ENCODE measurements around the gene THAP7. TPM values are rescaled to one million over a fixed set of nuclear protein-coding genes. Genes with fewer than 3 reads are reported as not detected.
A peak's percentile ranks its signal among the peaks of the same experiment; 100 is the strongest.
"Not testable (repeated sequence)": the region's sequence is repeated elsewhere in the genome, so short reads cannot be mapped to it uniquely, and the experiment has no call there.

The THAP7 gene
- total RNA-seq, 2 donors from 2014 or later = 20.4 to 30.7 TPM

DNA sequence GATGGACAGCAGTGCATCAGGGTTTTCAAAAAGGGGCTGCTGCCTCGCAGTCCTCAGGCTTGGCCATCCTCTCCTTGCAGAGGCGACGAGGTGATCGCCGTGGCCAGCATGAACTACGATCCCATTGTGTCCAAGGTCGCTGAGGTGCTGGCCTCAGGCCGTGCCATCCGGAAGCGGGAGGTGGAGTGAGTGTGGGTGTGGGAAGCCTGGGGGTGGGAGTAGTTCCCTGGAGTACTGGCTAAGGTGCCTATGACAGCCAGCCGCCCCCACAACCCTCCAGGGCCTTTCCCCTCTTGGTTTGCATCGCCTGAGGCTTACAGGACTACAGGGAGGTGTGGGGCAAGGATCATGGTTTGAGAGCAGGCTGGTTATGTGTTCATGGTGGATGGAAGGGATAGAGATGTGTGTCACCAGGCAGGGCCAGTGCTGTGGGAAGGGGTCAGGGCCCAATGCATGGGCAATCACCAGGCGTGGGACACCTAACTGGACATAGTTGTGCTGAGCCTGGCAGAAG is 21.9 kb downstream of the THAP7 start:
- no peak for DNase-seq (ENCODE audit: low spot score)
- no peak overlapping the region for H3K4me3 Mint-ChIP-seq
- no peaks in the 10 kb centered on the region for H3K9me3 Mint-ChIP-seq
- H3K27me3 Mint-ChIP-seq = no peaks in the 10 kb centered on the region
- peaks cover 31 to 35% of the 10 kb centered on the region in 2 donors for H3K4me1 Mint-ChIP-seq (ENCODE audit: low read depth in 2 of 2)
- H3K27ac Mint-ChIP-seq = peak overlapping the region; percentile 37 to 94
- H3K36me3 Mint-ChIP-seq = peaks cover 4% of the 10 kb centered on the region
- ATAC-seq = no peak

DNA sequence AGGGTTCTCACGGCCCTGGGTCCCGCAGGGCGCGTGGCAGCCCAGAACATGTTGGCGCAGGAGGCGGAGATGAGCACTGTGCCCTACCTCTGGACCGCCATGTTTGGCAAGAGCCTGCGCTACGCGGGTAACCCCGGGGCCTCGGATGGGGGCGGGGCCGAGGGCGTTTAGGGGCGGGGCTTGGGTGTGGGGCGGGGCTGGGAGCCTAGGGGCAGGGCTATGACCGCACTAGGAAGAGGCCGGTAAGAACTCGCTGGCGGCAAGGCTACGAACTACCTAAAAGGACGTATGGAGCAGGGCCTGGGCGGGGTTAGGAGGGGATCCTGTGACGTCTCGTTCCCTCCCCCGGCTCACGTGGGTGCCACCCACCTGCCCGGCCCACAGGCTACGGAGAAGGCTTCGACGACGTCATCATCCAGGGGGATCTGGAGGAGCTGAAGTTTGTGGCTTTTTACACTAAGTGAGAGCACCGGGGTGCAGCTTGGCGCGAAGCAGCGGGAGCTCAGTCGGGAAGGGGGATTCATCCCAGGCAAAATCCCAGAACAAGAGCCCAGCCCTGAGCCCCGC is 22.6 kb downstream of the THAP7 start:
- DNase-seq (ENCODE audit: low spot score) = peak; percentile 81
- peak overlapping the region; percentile 33 to 37 for H3K27ac Mint-ChIP-seq
- peak overlapping the region; percentile 62 for H3K4me3 Mint-ChIP-seq
- ATAC-seq = peak; percentile 69 to 83
- no peaks in the 10 kb centered on the region for H3K9me3 Mint-ChIP-seq
- no peaks in the 10 kb centered on the region for H3K27me3 Mint-ChIP-seq
- H3K36me3 Mint-ChIP-seq = peaks cover 4% of the 10 kb centered on the region
- peaks cover 31 to 35% of the 10 kb centered on the region in 2 donors for H3K4me1 Mint-ChIP-seq (ENCODE audit: low read depth in 2 of 2)

DNA sequence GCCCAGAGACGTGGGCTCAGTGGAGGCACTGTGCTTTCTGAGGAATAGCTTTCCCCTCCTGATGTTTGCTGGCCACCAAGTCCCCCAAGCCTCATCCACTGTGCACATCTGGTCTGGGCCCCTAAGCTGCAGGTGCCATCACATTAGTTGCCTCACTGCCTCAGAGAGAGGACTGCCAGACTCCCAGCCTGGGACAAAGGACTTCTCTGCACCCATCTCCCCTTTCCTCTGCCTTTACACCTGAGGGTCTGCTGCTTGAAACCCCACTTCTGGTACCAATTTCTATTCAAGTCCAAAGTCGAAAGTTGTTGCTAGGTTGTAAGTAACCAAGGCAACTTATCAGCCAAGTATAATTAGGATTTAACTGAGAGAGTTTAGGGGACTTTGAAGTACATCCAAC is 23.5 kb downstream of the THAP7 start:
- no peak for DNase-seq (ENCODE audit: low spot score)
- Mint-ChIP-seq H3K27me3 (no peaks in the 10 kb centered on the region), H3K36me3 (no peaks in the 10 kb centered on the region), H3K9me3 (no peaks in the 10 kb centered on the region), H3K27ac (peak overlapping the region in 1 of 2 donors; percentile 37), H3K4me1 (ENCODE audit: low read depth in 2 of 2) (peaks cover 23 to 28% of the 10 kb centered on the region in 2 donors), H3K4me3 (no peak overlapping the region)
- ATAC-seq = no peak

DNA sequence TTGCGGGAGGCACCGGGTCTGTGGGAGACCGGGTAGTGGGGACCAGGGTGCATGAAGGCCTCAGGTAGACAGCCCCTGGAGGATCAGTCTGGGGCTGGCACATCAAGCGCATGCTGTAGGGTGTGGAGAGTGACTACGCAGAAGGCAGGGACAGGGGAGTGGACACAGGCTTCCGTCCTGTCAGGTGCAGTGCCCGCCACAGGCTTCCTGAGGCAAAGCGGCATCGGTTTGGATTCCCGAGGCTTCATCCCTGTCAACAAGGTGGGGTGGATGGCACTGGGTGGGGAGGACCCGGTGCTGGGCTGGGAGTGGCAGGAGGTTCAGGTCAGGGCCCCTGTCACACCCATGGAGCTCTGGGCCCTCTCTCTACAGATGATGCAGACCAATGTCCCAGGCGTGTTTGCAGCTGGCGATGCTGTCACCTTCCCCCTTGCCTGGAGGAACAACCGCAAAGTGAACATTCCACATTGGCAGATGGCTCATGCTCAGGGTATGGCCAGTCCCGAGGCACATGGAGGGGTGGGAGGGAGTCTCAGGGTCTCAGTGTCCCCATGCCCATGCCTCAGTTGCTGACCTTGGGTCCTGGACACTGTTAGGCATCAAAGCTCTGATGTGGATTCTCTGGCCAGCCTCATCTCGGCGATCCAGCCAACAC is 24.3 kb downstream of the THAP7 start:
- no peak for ATAC-seq
- Mint-ChIP-seq H3K36me3 (no peaks in the 10 kb centered on the region), H3K27ac (no peak overlapping the region), H3K27me3 (no peaks in the 10 kb centered on the region), H3K4me3 (no peak overlapping the region), H3K4me1 (ENCODE audit: low read depth in 2 of 2) (peaks cover 18 to 24% of the 10 kb centered on the region in 2 donors), H3K9me3 (no peaks in the 10 kb centered on the region)
- no peak for DNase-seq (ENCODE audit: low spot score)

DNA sequence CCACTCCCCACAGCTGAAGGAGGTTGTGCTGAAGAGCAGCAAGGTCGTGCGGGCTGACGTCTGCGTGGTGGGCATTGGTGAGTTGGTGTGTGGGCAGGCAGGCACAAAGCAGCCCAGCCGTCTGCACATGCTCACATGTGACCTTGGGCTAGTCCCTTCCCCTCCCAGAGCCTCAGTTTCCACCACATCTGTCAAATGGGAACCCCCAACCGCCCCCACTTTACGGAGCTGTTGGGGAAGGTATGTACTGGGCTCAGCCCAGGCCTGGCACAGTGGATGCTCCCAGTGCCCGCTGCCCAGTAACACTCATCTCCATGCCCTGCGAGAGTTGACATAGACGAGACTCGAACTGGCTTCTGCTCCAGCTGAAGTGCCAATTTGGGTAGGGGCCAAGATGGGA is 24.9 kb downstream of the THAP7 start:
- ATAC-seq = no peak
- no peak overlapping the region for H3K4me3 Mint-ChIP-seq
- H3K27ac Mint-ChIP-seq = no peak overlapping the region
- no peaks in the 10 kb centered on the region for H3K9me3 Mint-ChIP-seq
- H3K36me3 Mint-ChIP-seq = no peaks in the 10 kb centered on the region
- no peaks in the 10 kb centered on the region for H3K27me3 Mint-ChIP-seq
- peaks cover 15 to 22% of the 10 kb centered on the region in 2 donors for H3K4me1 Mint-ChIP-seq (ENCODE audit: low read depth in 2 of 2)
- DNase-seq (ENCODE audit: low spot score) = no peak

DNA sequence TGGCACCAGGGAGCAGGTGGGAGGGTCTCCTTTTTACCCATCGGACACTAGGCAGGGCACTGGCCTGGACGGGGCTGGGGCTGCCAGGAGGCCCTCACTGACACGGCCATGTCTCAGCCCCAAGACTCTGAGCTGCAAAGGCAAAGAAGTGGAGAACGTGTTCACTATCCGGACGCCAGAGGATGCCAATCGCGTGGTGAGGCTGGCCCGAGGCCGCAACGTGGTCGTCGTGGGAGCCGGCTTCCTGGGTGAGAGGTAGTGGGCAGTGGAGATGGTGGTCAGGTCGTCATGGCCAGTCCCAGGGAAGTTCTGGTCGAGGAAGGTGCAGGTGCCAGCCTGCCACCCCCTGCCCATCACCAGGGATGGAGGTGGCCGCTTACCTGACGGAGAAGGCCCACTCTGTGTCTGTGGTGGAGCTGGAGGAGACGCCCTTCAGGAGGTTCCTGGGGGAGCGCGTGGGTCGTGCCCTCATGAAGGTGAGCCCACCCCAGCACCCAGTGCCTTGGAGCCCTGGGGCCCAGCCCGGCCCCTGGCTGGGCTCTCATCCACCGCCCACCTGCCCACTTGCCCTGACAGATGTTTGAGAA is 25.5 kb downstream of the THAP7 start:
- Mint-ChIP-seq H3K27ac (no peak overlapping the region), H3K4me1 (ENCODE audit: low read depth in 2 of 2) (peaks cover 12 to 20% of the 10 kb centered on the region in 2 donors), H3K36me3 (no peaks in the 10 kb centered on the region), H3K9me3 (no peaks in the 10 kb centered on the region), H3K4me3 (no peak overlapping the region), H3K27me3 (no peaks in the 10 kb centered on the region)
- DNase-seq (ENCODE audit: low spot score) (no peak), ATAC-seq (no peak)

DNA sequence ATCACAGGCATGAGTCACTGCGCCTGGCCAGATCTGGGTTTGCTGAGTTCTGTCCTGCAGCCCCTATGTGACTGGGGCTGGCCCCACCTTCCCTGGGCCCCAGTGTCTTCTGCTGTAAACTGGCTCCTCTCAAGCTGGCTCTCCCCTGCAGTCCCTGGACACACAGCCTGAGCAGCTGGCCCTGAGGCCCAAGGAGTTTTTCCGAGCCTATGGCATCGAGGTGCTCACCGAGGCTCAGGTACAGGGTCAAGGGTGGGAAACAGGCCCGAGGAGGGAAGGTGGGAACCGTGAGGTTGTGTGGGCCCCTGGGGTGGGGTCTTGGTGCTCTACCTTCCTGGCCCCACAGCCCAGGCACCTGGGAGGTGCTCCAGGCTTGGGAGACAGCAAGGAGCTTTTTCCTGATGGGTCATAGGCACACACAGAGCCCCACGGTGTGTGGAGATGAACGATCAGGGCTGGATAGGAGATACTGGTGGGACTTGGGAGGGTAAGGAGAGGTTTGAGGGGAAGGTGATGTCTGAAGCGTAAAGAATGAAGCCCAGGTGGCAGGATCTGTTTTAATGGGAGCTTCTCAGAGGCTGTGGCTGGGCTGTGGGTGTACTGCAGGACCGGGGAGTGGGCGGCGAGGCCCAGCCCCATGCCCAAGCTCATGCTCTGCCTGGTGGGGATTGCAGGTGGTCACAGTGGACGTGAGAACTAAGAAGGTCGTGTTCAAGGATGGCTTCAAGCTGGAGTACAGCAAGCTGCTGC is 26.2 kb downstream of the THAP7 start:
- Mint-ChIP-seq H3K36me3 (no peaks in the 10 kb centered on the region), H3K9me3 (no peaks in the 10 kb centered on the region), H3K27me3 (no peaks in the 10 kb centered on the region), H3K4me3 (no peak overlapping the region), H3K4me1 (ENCODE audit: low read depth in 2 of 2) (peaks cover 10 to 18% of the 10 kb centered on the region in 2 donors), H3K27ac (no peak overlapping the region)
- no peak for ATAC-seq
- no peak for DNase-seq (ENCODE audit: low spot score)

DNA sequence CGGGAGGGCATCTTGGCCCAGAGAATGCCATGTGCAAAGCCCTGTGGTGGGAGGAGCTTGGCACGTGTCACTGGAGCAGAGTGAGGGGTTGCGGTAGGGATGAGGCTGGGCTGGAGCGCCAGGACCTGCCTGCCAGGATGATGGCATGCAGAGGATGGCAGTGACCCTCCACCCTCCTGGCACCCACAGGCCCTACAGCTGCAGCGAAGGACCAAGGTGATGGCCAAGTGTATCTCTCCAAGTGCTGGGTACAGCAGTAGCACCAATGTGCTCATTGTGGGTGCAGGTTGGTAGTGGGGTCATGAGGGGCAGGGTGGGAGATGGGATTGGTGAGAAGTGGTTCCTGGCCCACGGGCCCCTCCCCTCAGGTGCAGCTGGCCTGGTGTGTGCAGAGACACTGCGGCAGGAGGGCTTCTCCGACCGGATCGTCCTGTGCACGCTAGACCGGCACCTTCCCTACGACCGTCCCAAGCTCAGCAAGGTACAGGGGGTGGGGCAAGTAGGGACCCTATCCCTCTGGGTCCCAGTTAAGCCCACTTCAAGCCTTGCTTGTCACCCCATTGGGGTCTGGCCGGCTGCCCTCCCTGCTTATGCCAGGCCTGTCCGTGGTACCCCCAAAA is 27.5 kb downstream of the THAP7 start:
- H3K4me1 Mint-ChIP-seq (ENCODE audit: low read depth in 2 of 2) = peaks cover 8 to 12% of the 10 kb centered on the region in 2 donors
- H3K4me3 Mint-ChIP-seq = no peak overlapping the region
- H3K36me3 Mint-ChIP-seq = no peaks in the 10 kb centered on the region
- no peak for DNase-seq (ENCODE audit: low spot score)
- no peak for ATAC-seq
- no peak overlapping the region for H3K27ac Mint-ChIP-seq
- no peaks in the 10 kb centered on the region for H3K27me3 Mint-ChIP-seq
- H3K9me3 Mint-ChIP-seq = no peaks in the 10 kb centered on the region

DNA sequence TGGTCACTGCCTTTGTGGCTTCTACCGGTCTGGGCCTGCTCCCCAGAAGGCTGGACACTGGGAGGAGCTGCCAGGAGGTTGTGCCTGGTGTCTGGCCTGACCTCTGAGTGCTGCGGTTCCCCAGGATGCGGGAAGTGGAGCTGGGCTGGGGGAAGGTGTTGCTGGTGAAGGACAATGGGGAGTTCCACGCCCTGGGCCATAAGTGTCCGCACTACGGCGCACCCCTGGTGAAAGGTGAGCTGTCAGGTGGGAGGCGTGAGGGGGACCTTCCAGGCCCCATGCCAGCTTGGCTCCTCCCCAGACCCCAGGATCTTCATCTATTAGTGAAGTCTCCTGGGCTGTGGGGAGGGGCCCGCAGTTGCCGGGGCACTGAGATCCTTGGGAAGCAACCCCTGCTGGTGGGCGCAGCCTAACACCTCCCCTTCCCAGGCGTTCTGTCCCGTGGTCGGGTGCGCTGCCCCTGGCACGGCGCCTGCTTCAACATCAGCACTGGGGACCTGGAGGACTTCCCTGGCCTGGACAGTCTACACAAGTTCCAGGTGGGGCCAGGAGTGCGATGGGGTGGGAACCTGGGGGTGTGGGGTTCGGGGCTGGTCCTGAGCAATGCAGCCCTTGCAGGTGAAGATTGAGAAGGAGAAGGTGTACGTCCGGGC is 28.2 kb downstream of the THAP7 start:
- Mint-ChIP-seq H3K27ac (no peak overlapping the region), H3K4me3 (no peak overlapping the region), H3K4me1 (ENCODE audit: low read depth in 2 of 2) (peaks cover under 1 to 6% of the 10 kb centered on the region in 2 donors), H3K9me3 (no peaks in the 10 kb centered on the region), H3K27me3 (no peaks in the 10 kb centered on the region), H3K36me3 (no peaks in the 10 kb centered on the region)
- ATAC-seq (no peak), DNase-seq (ENCODE audit: low spot score) (no peak)

DNA sequence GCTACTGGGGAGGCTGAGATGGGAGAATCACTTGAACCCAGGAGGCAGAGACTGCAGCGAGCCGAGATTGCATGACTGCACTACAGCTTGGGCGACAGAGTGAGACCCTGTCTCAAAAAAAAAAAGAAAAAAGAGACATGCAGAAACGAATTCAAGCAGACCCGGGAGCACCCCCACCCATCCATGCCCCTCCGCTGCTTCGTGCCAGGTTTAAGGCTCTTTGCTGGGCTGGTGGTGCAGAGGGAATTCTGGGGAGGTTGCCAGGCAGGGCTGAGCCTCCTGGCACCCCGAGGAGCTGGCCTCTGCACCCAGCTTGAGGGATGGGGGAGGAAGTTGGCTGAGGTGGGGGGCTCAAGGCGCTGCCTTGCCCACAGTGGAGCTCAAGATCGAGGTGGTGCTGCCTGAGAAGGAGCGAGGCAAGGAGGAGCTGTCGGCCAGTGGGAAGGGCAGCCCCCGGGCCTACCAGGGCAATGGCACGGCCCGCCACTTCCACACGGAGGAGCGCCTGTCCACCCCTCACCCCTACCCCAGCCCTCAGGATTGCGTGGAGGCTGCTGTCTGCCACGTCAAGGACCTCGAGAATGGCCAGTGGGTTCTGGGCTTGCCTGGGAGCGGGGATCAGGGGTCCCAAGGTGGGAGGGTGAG is 28.9 kb downstream of the THAP7 start:
- Mint-ChIP-seq H3K36me3 (no peaks in the 10 kb centered on the region), H3K4me1 (ENCODE audit: low read depth in 2 of 2) (peaks cover 0 to 4% of the 10 kb centered on the region in 2 donors), H3K27me3 (no peaks in the 10 kb centered on the region), H3K9me3 (no peaks in the 10 kb centered on the region), H3K27ac (no peak overlapping the region), H3K4me3 (no peak overlapping the region)
- no peak for DNase-seq (ENCODE audit: low spot score)
- no peak for ATAC-seq

DNA sequence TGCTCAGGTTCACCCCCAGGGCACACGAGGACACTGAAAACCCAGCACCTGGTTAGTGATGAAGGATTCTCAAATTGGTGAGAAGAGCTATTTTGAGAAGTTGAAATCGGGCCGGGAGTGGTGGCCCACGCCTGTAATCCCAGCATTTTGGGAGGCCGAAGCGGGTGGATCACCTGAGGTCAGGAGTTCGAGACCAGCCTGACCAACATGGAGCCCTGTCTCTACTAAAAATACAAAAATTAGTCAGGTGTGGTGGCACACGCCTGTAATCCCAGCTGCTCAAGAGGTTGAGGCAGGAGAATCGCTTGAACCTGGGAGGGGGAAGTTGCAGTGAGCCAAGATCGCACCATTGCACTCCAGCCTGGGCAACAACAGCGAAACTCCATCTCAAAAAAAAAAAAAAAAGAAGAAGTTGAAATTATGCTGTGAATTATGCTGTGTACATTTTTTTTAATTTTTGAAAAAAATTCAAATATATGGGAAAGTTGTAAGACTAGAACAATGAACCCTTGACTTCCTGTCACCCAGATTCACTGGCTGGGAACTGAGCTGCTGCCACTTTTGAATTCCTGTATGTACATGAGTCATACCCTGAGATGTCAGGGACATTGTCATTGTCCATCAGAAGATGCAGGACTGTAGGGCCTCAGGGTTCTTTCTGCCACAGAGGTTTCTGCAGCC is 29.8 kb downstream of the THAP7 start:
- not testable (repeated sequence) for H3K4me1 Mint-ChIP-seq (ENCODE audit: low read depth in 2 of 2); ATAC-seq; H3K27ac Mint-ChIP-seq; DNase-seq (ENCODE audit: low spot score); H3K9me3 Mint-ChIP-seq; H3K4me3 Mint-ChIP-seq; H3K36me3 Mint-ChIP-seq; H3K27me3 Mint-ChIP-seq

DNA sequence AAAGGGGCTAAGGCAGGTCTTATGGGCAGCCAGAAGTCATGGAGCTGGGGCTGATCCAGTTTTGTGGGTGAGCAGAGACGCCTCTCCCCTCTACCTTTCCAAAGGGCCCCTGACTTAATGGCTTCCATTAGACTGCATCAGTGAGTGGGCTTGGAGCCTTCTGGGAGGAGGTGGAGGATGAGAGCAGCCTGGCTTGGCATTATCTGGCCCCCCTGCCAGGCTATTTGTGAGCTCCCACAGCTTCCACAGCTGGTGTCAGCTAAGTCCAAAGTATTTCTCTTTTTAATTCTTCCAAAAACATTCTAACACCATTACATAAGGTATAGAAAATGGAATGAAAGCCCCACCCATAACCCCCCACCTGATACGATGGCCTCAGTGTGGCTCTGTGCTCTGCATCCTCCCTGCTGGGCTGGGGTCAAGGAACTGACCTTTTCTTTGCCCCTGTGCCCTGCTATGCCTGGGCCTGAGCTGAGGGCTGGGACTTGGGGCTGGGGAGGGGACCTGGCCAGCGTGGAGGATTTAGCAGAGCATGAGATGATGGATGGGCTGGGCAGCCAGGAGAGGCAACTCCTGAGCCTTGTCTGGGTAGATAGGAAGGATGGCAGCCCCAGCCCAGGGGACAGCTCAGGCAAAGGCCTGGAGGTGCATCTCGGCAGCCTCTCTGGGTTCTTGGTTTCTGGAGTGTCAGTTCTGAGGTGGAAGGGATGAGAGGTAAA is 30.8 kb downstream of the THAP7 start:
- H3K9me3 Mint-ChIP-seq = no peaks in the 10 kb centered on the region
- DNase-seq (ENCODE audit: low spot score) (no peak), ATAC-seq (no peak)
- H3K27me3 Mint-ChIP-seq = no peaks in the 10 kb centered on the region
- H3K36me3 Mint-ChIP-seq = no peaks in the 10 kb centered on the region
- H3K4me3 Mint-ChIP-seq = no peak overlapping the region
- H3K27ac Mint-ChIP-seq = no peak overlapping the region
- peaks cover 0 to 4% of the 10 kb centered on the region in 2 donors for H3K4me1 Mint-ChIP-seq (ENCODE audit: low read depth in 2 of 2)
